MCF 10A (cell line): Measurements from ENCODE around the gene G3BP1. TPM values are rescaled to one million over a fixed set of nuclear protein-coding genes. Genes with fewer than 3 reads are reported as not detected.

Experiments used
- BruUV-seq: library from RNA; stranded (reverse); fragments of 400-500 nt; replicated peaks from 2 replicates; lab custom pipeline; 2021; lab: Mats Ljungman, UMichigan
- CTCF ChIA-PET: fragments of 300-600 bp; sonication (Branson Sonifier 250); formaldehyde crosslinking; extraction: SDS; loops from one replicate; lab custom pipeline; 2021; ENCODE audit warnings: antibody characterized with exemption, inconsistent platforms; lab: Yijun Ruan, JAX
- POLR2A ChIA-PET: fragments of 300-600, 350-650 bp; sonication (Branson Sonifier 250); formaldehyde crosslinking; extraction: SDS; loops from one replicate; lab custom pipeline; 2020; ENCODE audit warnings: antibody characterized with exemption, inconsistent platforms; lab: Yijun Ruan, JAX
- DNase-seq: peaks from one replicate; pipeline ENCODE4 v3.0.0-alpha.2; 2018; ENCODE audit not compliant: unreplicated experiment
- H3K27ac Mint-ChIP-seq: one replicate; pipeline ENCODE4 v1.8.0; 2022; ENCODE audit warnings: mild to moderate bottlenecking, low read depth, mixed read lengths; ENCODE audit not compliant: unreplicated experiment
- H3K27me3 Mint-ChIP-seq: one replicate; pipeline ENCODE4 v1.8.0; 2022; ENCODE audit warnings: mixed read lengths; ENCODE audit not compliant: insufficient read depth, unreplicated experiment
- H3K36me3 Mint-ChIP-seq: one replicate; pipeline ENCODE4 v1.8.0; 2022; ENCODE audit warnings: mild to moderate bottlenecking, moderate library complexity, mixed read lengths; ENCODE audit not compliant: insufficient read depth, unreplicated experiment
- H3K4me1 Mint-ChIP-seq: one replicate; pipeline ENCODE4 v1.8.0; 2022; ENCODE audit warnings: mixed read lengths; ENCODE audit not compliant: insufficient read depth, unreplicated experiment
- H3K4me3 Mint-ChIP-seq: one replicate; pipeline ENCODE4 v1.8.0; 2022; ENCODE audit warnings: mild to moderate bottlenecking, moderate library complexity, mixed read lengths; ENCODE audit not compliant: unreplicated experiment
- H3K9me3 Mint-ChIP-seq: one replicate; pipeline ENCODE4 v1.8.0; 2022; ENCODE audit warnings: mixed read lengths; ENCODE audit not compliant: unreplicated experiment
- CTCF ChIP-seq: fragments of 200-600 bp; IDR thresholded peaks from one replicate; pipeline ENCODE4 v1.8.0; 2022; ENCODE audit warnings: antibody characterized with exemption, mild to moderate bottlenecking; ENCODE audit not compliant: unreplicated experiment
- intact Hi-C: fragments of 100-400 bp; cut with micrococcal nuclease; formaldehyde crosslinking; loops from 2 replicates; pipeline ENCODE4 v1.14.1; 2022
- total RNA-seq: library from RNA; stranded (reverse); gene quantifications from 2 replicates; pipeline ENCODE4 v1.2.3, GENCODE V29; 2022

G3BP1 gene
- total RNA-seq, 1 experiment from 2014 or later, result 279 TPM

GRCh38 chr5:151737431-151737830 lies 34.3 kb upstream of the G3BP1 start:
- H3K27ac Mint-ChIP-seq, result no peak overlapping the region
- intact Hi-C loops, result no loop called here
- peaks cover 9% of the 10 kb centered on the region for H3K36me3 Mint-ChIP-seq
- no peak for DNase-seq
- BruUV-seq, result no TSS peak
- H3K9me3 Mint-ChIP-seq, result no peaks in the 10 kb centered on the region
- ChIA-PET POLR2A (interaction anchor here (0.6 to 1.1 kb wide), 3 partner anchors 36 to 1554 kb away, joined by 3 to 5 read pairs (median 3); no protein-coding TSS in a partner anchor), CTCF (interaction anchor here (0.7 to 17.0 kb wide), 8 partner anchors 15 to 156 kb away, joined by 3 to 652 read pairs (median 8); partner anchors contain the start of gene ATOX1)
- H3K4me3 Mint-ChIP-seq, result no peak overlapping the region
- H3K27me3 Mint-ChIP-seq, result no peaks in the 10 kb centered on the region
- TF ChIP-seq CTCF, result no peak
- H3K4me1 Mint-ChIP-seq, result peaks cover 28% of the 10 kb centered on the region

GRCh38 chr5:151738125-151738848 lies 33.5 kb upstream of the G3BP1 start:
- H3K4me1 Mint-ChIP-seq, result peaks cover 36% of the 10 kb centered on the region

GRCh38 chr5:151739395-151739794 lies 32.4 kb upstream of the G3BP1 start:
- DNase-seq, result no peak
- BruUV-seq, result no TSS peak
- Mint-ChIP-seq H3K4me1 (peaks cover 46% of the 10 kb centered on the region), H3K9me3 (no peaks in the 10 kb centered on the region), H3K27me3 (no peaks in the 10 kb centered on the region), H3K4me3 (no peak overlapping the region), H3K36me3 (peaks cover 28% of the 10 kb centered on the region), H3K27ac (no peak overlapping the region)
- no peak for TF ChIP-seq CTCF
- POLR2A ChIA-PET, result interaction anchor here (4.4 to 8.0 kb wide), 3 partner anchors 33 to 81 kb away, joined by 19 to 80 read pairs (median 22); partner anchors contain the start of gene G3BP1
- intact Hi-C loops, result no loop called here
- CTCF ChIA-PET, result interaction anchor here (0.6 to 17.0 kb wide), 30 partner anchors 8 to 720 kb away, joined by 3 to 652 read pairs (median 8); partner anchors contain the start of genes ATOX1, SLC36A1 and SPARC

More at GRCh38 chr5:151738125-151738848, 33.5 kb upstream of the G3BP1 start:
- Mint-ChIP-seq H3K27me3 (no peaks in the 10 kb centered on the region), H3K27ac (no peak overlapping the region), H3K4me3 (no peak overlapping the region), H3K36me3 (peaks cover 18% of the 10 kb centered on the region), H3K9me3 (no peaks in the 10 kb centered on the region)
- ChIA-PET POLR2A (interaction anchor here (0.7 to 8.0 kb wide), 4 partner anchors 35 to 545 kb away, joined by 4 to 80 read pairs (median 20); partner anchors contain the start of gene G3BP1), CTCF (interaction anchor here (0.6 to 17.0 kb wide), 9 partner anchors 15 to 770 kb away, joined by 3 to 652 read pairs (median 71); partner anchors contain the start of gene ATOX1)
- no peak for TF ChIP-seq CTCF
- no TSS peak for BruUV-seq
- DNase-seq, result no peak
- intact Hi-C loops, result no loop called here

GRCh38 chr5:151739939-151740335 lies 31.8 kb upstream of the G3BP1 start:
- Mint-ChIP-seq H3K9me3 (no peaks in the 10 kb centered on the region), H3K27ac (peak overlapping the region; percentile 86), H3K4me3 (peak overlapping the region; percentile 45), H3K36me3 (peaks cover 28% of the 10 kb centered on the region), H3K27me3 (no peaks in the 10 kb centered on the region), H3K4me1 (peaks cover 50% of the 10 kb centered on the region)
- CTCF ChIA-PET, result interaction anchor here (0.6 to 17.0 kb wide), 50 partner anchors 8 to 720 kb away, joined by 3 to 652 read pairs (median 5); partner anchors contain the start of genes ATOX1, SLC36A1 and SPARC
- POLR2A ChIA-PET, result interaction anchor here (0.5 to 8.0 kb wide), 6 partner anchors 18 to 203 kb away, joined by 3 to 80 read pairs (median 12); partner anchors contain the start of genes ATOX1 and G3BP1
- no TSS peak for BruUV-seq
- TF ChIP-seq CTCF, result no peak
- DNase-seq, result no peak
- intact Hi-C loops, result loop anchor here (1.0 to 10.0 kb wide), 5 partner anchors 81 to 615 kb away; partner anchors contain the start of genes GM2A and SLC36A1
